DOHH2 (cell line): ENCODE data around the gene TTC7B.

Experiments used
- H3F3A ChIP-seq: fragments of 200-600 bp; sonication (generic), shearing (Covaris generic); 2 replicates; pipeline ENCODE4 v1.6.0; 2016; ENCODE audit warnings: antibody characterized with exemption, mild to moderate bottlenecking; ENCODE audit not compliant: control insufficient read depth, insufficient read depth
- H3K27ac ChIP-seq: fragments of 200-600 bp; sonication (generic); 2 replicates; pipeline ENCODE4 v1.5.1; 2014; ENCODE audit warnings: low read depth, mild to moderate bottlenecking, low read length, moderate library complexity
- H3K27me3 ChIP-seq: fragments of 200-600 bp; sonication (generic); 2 replicates; pipeline ENCODE4 v1.6.1; 2014; ENCODE audit warnings: mild to moderate bottlenecking, low read length, mixed read lengths; ENCODE audit not compliant: control insufficient read depth
- H3K36me3 ChIP-seq: fragments of 200-600 bp; sonication (generic); 2 replicates; pipeline ENCODE4 v1.6.1; 2014; ENCODE audit warnings: mild to moderate bottlenecking, low read length, moderate library complexity, mixed read lengths; ENCODE audit not compliant: control insufficient read depth
- H3K4me1 ChIP-seq: fragments of 200-600 bp; sonication (generic); 2 replicates; pipeline ENCODE4 v1.6.1; 2014; ENCODE audit warnings: mild to moderate bottlenecking, low read length, mixed read lengths; ENCODE audit not compliant: control insufficient read depth
- H3K4me2 ChIP-seq: fragments of 200-600 bp; sonication (generic); 2 replicates; pipeline ENCODE4 v1.6.0; 2014; ENCODE audit warnings: mild to moderate bottlenecking, low read length, moderate library complexity
- H3K4me3 ChIP-seq: fragments of 200-600 bp; sonication (generic); 2 replicates; pipeline ENCODE4 v1.5.1; 2014; ENCODE audit warnings: mild to moderate bottlenecking, low read length, mixed read lengths
- H3K79me2 ChIP-seq: fragments of 200-600 bp; sonication (generic); 2 replicates; pipeline ENCODE4 v1.6.1; 2014; ENCODE audit warnings: mild to moderate bottlenecking, low read length, mixed read lengths; ENCODE audit not compliant: control insufficient read depth
- H3K9me2 ChIP-seq: fragments of 200-600 bp; sonication (generic); replicated peaks from 2 replicates; pipeline ENCODE4 v1.6.1; 2014; ENCODE audit warnings: mild to moderate bottlenecking, low read length, mixed read lengths; ENCODE audit not compliant: control insufficient read depth
- H3K9me3 ChIP-seq: fragments of 200-600 bp; sonication (generic); 2 replicates; pipeline ENCODE4 v1.6.1; 2014; ENCODE audit warnings: antibody characterized with exemption, low read length, mixed read lengths; ENCODE audit not compliant: control insufficient read depth, insufficient read depth
- H4K20me1 ChIP-seq: fragments of 200-600 bp; sonication (generic); 2 replicates; pipeline ENCODE4 v1.6.0; 2014; ENCODE audit warnings: low read depth, mild to moderate bottlenecking, antibody characterized with exemption, low read length, moderate library complexity; ENCODE audit not compliant: control insufficient read depth, insufficient read depth
- CTCF ChIP-seq: fragments of 200-600 bp; sonication (generic); IDR thresholded peaks from one replicate; pipeline ENCODE4 v1.5.1; 2014; ENCODE audit warnings: antibody characterized with exemption, mild to moderate bottlenecking, low read depth, low read length; ENCODE audit not compliant: poor library complexity, severe bottlenecking
- EZH2phosphoT487 ChIP-seq: fragments of 200-600 bp; sonication (generic); IDR thresholded peaks from 2 replicates; pipeline ENCODE4 v1.6.1; 2017; ENCODE audit warnings: borderline replicate concordance, mild to moderate bottlenecking, antibody characterized with exemption, low read length, moderate library complexity, mixed read lengths

Gene TTC7B

GRCh38 chr14:90484291-90484690 is 331.9 kb downstream of the TTC7B start:
- no peak overlapping the region for H3K4me3 ChIP-seq
- no peaks in the 10 kb centered on the region for H3K9me3 ChIP-seq
- H3K36me3 ChIP-seq = no peaks in the 10 kb centered on the region
- H3K27me3 ChIP-seq = no peaks in the 10 kb centered on the region
- no peak overlapping the region for H3K27ac ChIP-seq
- no peaks in the 10 kb centered on the region for H3F3A ChIP-seq
- H4K20me1 ChIP-seq = no peaks in the 10 kb centered on the region
- no peaks in the 10 kb centered on the region for H3K9me2 ChIP-seq
- TF ChIP-seq EZH2phosphoT487 (no peak), CTCF (no peak)
- H3K4me1 ChIP-seq = no peaks in the 10 kb centered on the region
- H3K79me2 ChIP-seq = no peaks in the 10 kb centered on the region
- no peak overlapping the region for H3K4me2 ChIP-seq

GRCh38 chr14:90483571-90483974 is 332.7 kb downstream of the TTC7B start:
- no peak overlapping the region for H3K4me3 ChIP-seq
- no peaks in the 10 kb centered on the region for H3K79me2 ChIP-seq
- no peak overlapping the region for H3K27ac ChIP-seq
- H3K4me2 ChIP-seq = no peak overlapping the region
- no peaks in the 10 kb centered on the region for H3K9me2 ChIP-seq
- no peaks in the 10 kb centered on the region for H3F3A ChIP-seq
- no peaks in the 10 kb centered on the region for H3K9me3 ChIP-seq
- H3K36me3 ChIP-seq = no peaks in the 10 kb centered on the region
- TF ChIP-seq CTCF (no peak), EZH2phosphoT487 (no peak)
- H3K4me1 ChIP-seq = no peaks in the 10 kb centered on the region
- H4K20me1 ChIP-seq = no peaks in the 10 kb centered on the region
- no peaks in the 10 kb centered on the region for H3K27me3 ChIP-seq

- no peak overlapping the region for H3K27ac ChIP-seq
Measured at GRCh38 chr14:90483117-90483516, 333.1 kb downstream of the TTC7B start.

More at GRCh38 chr14:90483117-90483516, 333.1 kb downstream of the TTC7B start:
- Histone ChIP-seq H3K4me2 (no peak overlapping the region), H3K4me1 (no peaks in the 10 kb centered on the region), H3K27me3 (no peaks in the 10 kb centered on the region), H3K36me3 (no peaks in the 10 kb centered on the region), H3K4me3 (no peak overlapping the region), H3K9me3 (no peaks in the 10 kb centered on the region), H3K79me2 (no peaks in the 10 kb centered on the region), H3F3A (no peaks in the 10 kb centered on the region), H3K9me2 (no peaks in the 10 kb centered on the region), H4K20me1 (no peaks in the 10 kb centered on the region)
- no peak for TF ChIP-seq CTCF
- TF ChIP-seq EZH2phosphoT487 = no peak
